ENCODE results near the gene POM121. TPM values are rescaled to one million over a fixed set of nuclear protein-coding genes. Genes with fewer than 3 reads are reported as not detected.
"Not testable (repeated sequence)": the region's sequence is repeated elsewhere in the genome, so short reads cannot be mapped to it uniquely, and the experiment has no call there.

Gene POM121
- total RNA-seq, 1 donor from 2014 or later, result 53.2 TPM

- DNase-seq (ENCODE audit: low spot score, unreplicated experiment); H3K27me3 Mint-ChIP-seq; H3K27ac Mint-ChIP-seq; H3K4me3 Mint-ChIP-seq (ENCODE audit: low read depth); H3K36me3 Mint-ChIP-seq (ENCODE audit: insufficient read depth); H3K9me3 Mint-ChIP-seq (ENCODE audit: low read depth); H3K4me1 Mint-ChIP-seq (ENCODE audit: low read depth): not testable (repeated sequence)
Measured at GRCh38 chr7:72965186-72965975, 40.5 kb downstream of the POM121 start.

GRCh38 chr7:72966892-72967291, 42.0 kb downstream of the POM121 start:
- not testable (repeated sequence) for H3K27me3 Mint-ChIP-seq; H3K4me1 Mint-ChIP-seq (ENCODE audit: low read depth); DNase-seq (ENCODE audit: low spot score, unreplicated experiment); H3K36me3 Mint-ChIP-seq (ENCODE audit: insufficient read depth); H3K4me3 Mint-ChIP-seq (ENCODE audit: low read depth); H3K27ac Mint-ChIP-seq; H3K9me3 Mint-ChIP-seq (ENCODE audit: low read depth)

DNA sequence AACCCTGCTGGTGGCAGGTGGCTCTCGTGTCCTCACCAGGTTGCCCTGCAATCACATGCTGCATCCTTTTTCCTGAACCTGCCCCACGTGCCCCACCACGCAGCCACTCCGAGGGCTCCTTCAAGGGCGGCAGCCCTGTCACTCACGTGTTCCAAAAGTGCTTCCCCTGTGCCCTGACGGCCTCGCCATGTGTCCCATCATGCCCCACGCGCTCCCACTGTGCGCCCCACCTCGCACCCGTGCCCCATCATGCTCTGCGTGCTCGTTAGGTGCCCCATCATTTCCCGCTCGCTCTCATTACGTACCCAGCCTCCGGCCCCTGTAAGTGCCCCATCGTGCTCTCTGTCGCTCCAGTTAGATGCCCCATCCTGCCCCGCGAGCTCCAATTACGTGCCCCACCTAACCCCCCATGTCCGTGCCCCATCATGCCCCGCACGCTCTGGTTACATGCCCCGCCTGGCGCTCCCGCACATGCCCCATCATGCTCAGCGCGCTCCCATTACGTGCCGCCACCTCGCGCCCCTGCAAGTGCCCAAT, 44.2 kb downstream of the POM121 start, which contains the start of gene TRIM74:
TSS of gene TRIM74 (minus strand) at position 487 of the 537 bp plus-strand sequence. CDS start 3,309 bp downstream, outside the sequence.
- H3K27me3 Mint-ChIP-seq; H3K4me3 Mint-ChIP-seq (ENCODE audit: low read depth); H3K9me3 Mint-ChIP-seq (ENCODE audit: low read depth); DNase-seq (ENCODE audit: low spot score, unreplicated experiment); H3K4me1 Mint-ChIP-seq (ENCODE audit: low read depth); H3K36me3 Mint-ChIP-seq (ENCODE audit: insufficient read depth); H3K27ac Mint-ChIP-seq: not testable (repeated sequence)

GRCh38 chr7:72969688-72970087, 44.8 kb downstream of the POM121 start:
- not testable (repeated sequence) for H3K36me3 Mint-ChIP-seq (ENCODE audit: insufficient read depth); H3K27me3 Mint-ChIP-seq; H3K4me3 Mint-ChIP-seq (ENCODE audit: low read depth); H3K4me1 Mint-ChIP-seq (ENCODE audit: low read depth); DNase-seq (ENCODE audit: low spot score, unreplicated experiment); H3K9me3 Mint-ChIP-seq (ENCODE audit: low read depth); H3K27ac Mint-ChIP-seq

DNA sequence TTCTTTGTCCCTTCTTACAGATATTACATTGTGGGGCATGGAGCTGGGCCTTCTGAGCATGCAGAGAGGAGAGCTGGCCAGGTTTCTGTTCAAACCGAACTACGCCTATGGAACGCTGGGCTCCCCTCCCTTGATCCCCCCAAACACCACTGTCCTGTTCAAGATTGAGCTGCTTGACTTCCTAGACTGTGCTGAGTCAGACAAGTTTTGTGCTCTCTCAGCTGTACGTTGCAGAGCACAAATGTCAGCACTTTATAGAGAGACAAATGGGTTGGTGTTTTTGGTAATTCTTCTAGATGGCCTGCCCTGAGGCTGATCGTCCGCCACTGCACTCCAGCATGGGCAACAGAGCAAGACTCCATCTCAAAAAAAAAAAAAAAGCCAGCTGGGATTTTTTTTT, 46.6 kb downstream of the POM121 start:
- not testable (repeated sequence) for H3K27me3 Mint-ChIP-seq; H3K9me3 Mint-ChIP-seq (ENCODE audit: low read depth); H3K4me3 Mint-ChIP-seq (ENCODE audit: low read depth); DNase-seq (ENCODE audit: low spot score, unreplicated experiment); H3K4me1 Mint-ChIP-seq (ENCODE audit: low read depth); H3K36me3 Mint-ChIP-seq (ENCODE audit: insufficient read depth); H3K27ac Mint-ChIP-seq

DNA sequence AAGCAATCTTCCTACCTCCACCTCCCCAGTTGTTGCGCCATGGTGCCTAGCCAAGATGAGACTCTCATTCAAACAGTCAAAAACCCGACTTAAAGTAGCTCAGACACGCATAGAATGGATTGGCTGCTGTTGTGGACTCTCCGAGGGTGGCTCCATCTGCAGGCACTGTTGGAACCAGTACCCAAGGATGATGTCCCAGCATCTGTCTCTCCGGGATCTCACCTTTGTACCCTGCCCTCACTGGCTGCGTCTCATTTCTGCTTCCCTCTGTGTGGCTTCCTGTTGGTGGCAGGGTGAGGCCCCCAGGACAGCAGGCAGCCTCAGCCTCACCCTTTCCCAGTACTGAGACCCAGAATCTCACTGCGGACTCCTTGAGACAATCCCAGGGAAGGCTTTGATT, 49.9 kb downstream of the POM121 start:
- not testable (repeated sequence) for H3K4me3 Mint-ChIP-seq (ENCODE audit: low read depth); H3K27ac Mint-ChIP-seq; H3K27me3 Mint-ChIP-seq; H3K9me3 Mint-ChIP-seq (ENCODE audit: low read depth); H3K4me1 Mint-ChIP-seq (ENCODE audit: low read depth); DNase-seq (ENCODE audit: low spot score, unreplicated experiment); H3K36me3 Mint-ChIP-seq (ENCODE audit: insufficient read depth)

- H3K27ac Mint-ChIP-seq; DNase-seq (ENCODE audit: low spot score, unreplicated experiment); H3K36me3 Mint-ChIP-seq (ENCODE audit: insufficient read depth): not testable (repeated sequence)
Measured at GRCh38 chr7:72975656-72976286, 50.9 kb downstream of the POM121 start.

DNA sequence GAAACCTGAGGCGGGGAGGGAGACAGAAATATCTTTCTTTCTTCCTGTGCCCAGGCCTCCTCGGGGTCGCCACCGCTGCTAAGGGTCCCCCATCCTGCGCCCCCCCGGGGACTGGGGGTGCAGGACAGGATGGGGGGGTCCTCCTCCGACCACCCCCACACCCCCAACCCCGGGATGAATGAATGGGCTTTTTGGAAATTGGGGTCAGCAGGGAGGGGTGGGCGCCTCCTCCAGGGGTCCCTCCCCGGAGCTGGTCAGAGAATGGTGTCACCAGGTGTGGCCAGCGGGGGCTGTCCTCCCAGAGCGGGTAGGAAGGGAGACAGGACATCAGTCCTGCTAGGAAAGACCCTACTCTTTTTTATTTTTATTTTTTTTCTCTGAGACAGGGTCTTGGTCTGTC, 51.5 kb downstream of the POM121 start:
- DNase-seq (ENCODE audit: low spot score, unreplicated experiment); H3K4me1 Mint-ChIP-seq (ENCODE audit: low read depth); H3K36me3 Mint-ChIP-seq (ENCODE audit: insufficient read depth); H3K4me3 Mint-ChIP-seq (ENCODE audit: low read depth); H3K27ac Mint-ChIP-seq; H3K9me3 Mint-ChIP-seq (ENCODE audit: low read depth); H3K27me3 Mint-ChIP-seq: not testable (repeated sequence)

More at GRCh38 chr7:72975656-72976286, 50.9 kb downstream of the POM121 start:
- not testable (repeated sequence) for H3K27me3 Mint-ChIP-seq; H3K4me1 Mint-ChIP-seq (ENCODE audit: low read depth); H3K9me3 Mint-ChIP-seq (ENCODE audit: low read depth); H3K4me3 Mint-ChIP-seq (ENCODE audit: low read depth)

DNA sequence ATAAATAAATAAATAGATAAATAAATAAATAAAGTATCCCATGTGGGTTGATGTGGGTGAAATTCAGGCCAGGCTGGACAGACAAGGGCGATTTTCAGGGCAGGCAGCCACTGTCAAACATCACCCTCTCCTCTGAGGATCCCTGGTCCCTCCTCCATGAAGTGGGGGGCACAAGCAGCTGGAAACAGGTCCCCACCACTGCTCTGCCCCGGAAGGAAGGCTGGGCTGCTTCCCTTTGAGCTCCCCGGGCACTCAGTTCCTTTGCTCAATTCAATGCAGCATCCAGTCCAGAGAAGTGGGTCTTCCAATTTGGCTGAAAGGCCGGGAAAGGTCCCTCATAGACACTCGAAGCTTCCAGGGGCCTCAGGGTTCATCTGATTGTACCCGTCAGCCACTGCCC, 55.5 kb downstream of the POM121 start:
- not testable (repeated sequence) for H3K27ac Mint-ChIP-seq; H3K36me3 Mint-ChIP-seq (ENCODE audit: insufficient read depth); H3K27me3 Mint-ChIP-seq; H3K4me3 Mint-ChIP-seq (ENCODE audit: low read depth); H3K4me1 Mint-ChIP-seq (ENCODE audit: low read depth); H3K9me3 Mint-ChIP-seq (ENCODE audit: low read depth); DNase-seq (ENCODE audit: low spot score, unreplicated experiment)

GRCh38 chr7:72982084-72982483, 57.2 kb downstream of the POM121 start:
- not testable (repeated sequence) for H3K9me3 Mint-ChIP-seq (ENCODE audit: low read depth); H3K4me1 Mint-ChIP-seq (ENCODE audit: low read depth); DNase-seq (ENCODE audit: low spot score, unreplicated experiment); H3K4me3 Mint-ChIP-seq (ENCODE audit: low read depth); H3K27ac Mint-ChIP-seq; H3K36me3 Mint-ChIP-seq (ENCODE audit: insufficient read depth); H3K27me3 Mint-ChIP-seq

DNA sequence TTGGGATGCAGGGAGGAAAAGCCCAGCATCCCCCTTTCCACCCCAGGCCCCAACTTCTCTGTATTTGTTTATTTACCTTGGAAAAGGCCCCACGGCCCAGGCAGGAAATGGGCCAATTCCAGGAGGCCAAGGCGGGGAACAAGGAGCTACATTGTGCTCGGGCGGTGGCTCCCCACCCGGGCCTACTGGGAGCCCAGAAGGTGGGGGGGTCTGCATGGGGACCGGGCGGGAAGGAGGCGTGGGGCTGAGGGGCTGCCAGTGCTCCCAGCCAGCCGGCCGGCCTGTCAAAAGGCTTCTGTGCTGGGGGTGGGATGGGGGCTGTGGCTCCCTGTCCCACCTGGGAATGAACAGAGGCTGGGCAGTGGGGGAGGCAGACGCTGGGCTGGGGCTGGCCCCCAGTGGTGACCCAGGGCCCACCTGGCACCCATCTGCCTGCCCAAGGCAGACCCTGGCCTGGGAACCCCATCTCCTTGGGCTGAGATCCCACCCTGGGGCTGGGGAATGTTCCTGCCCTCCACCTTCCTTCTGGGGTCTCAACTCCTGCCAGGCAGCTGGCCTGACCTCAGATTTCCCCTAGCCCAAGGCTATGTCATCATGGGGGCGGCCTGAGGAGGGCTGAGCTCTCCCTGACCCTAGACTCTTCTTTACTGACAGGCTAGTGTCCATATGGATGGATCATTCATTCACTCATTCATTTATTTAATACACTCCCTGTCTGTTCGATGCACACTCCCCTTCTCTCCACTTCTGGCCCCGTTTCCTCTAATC, 65.4 kb downstream of the POM121 start:
- not testable (repeated sequence) for H3K27me3 Mint-ChIP-seq; DNase-seq (ENCODE audit: low spot score, unreplicated experiment); H3K4me3 Mint-ChIP-seq (ENCODE audit: low read depth); H3K9me3 Mint-ChIP-seq (ENCODE audit: low read depth); H3K27ac Mint-ChIP-seq; H3K36me3 Mint-ChIP-seq (ENCODE audit: insufficient read depth); H3K4me1 Mint-ChIP-seq (ENCODE audit: low read depth)

DNA sequence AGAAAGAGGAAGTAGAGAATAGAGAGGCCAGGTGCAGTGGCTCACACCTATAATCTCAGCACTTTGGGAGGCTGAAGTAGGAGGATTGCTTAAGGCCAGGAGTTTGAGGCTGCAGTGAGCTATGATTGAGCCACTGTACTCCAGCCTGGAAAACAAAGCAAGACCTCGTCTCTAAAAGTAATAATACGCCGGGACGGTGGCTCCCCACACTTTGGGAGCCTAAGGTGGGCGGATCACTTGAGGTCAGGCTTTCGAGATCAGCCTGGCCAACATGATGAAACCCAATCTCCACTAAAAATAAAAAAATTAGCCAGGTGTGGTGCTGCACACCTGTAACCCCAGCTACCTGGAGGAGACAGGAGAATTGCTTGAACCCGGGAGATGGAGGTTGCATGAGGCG, 70.6 kb downstream of the POM121 start:
- not testable (repeated sequence) for H3K4me3 Mint-ChIP-seq (ENCODE audit: low read depth); DNase-seq (ENCODE audit: low spot score, unreplicated experiment); H3K9me3 Mint-ChIP-seq (ENCODE audit: low read depth); H3K4me1 Mint-ChIP-seq (ENCODE audit: low read depth); H3K27me3 Mint-ChIP-seq; H3K36me3 Mint-ChIP-seq (ENCODE audit: insufficient read depth); H3K27ac Mint-ChIP-seq

GRCh38 chr7:72997447-72997846, 72.6 kb downstream of the POM121 start:
- DNase-seq (ENCODE audit: low spot score, unreplicated experiment); H3K4me3 Mint-ChIP-seq (ENCODE audit: low read depth); H3K27ac Mint-ChIP-seq; H3K36me3 Mint-ChIP-seq (ENCODE audit: insufficient read depth); H3K27me3 Mint-ChIP-seq; H3K4me1 Mint-ChIP-seq (ENCODE audit: low read depth); H3K9me3 Mint-ChIP-seq (ENCODE audit: low read depth): not testable (repeated sequence)

Data from progenitor cell of endocrine pancreas (in vitro differentiated cells).